Measurements from ENCODE around the gene KIF9.
"Not testable (repeated sequence)": the region's sequence is repeated elsewhere in the genome, so short reads cannot be mapped to it uniquely, and the experiment has no call there.

Gene KIF9

GRCh38 chr3:47282424-47283192 lies at the start of gene KIF9, which contains the start of gene KLHL18:
Gene KIF9 (minus strand): TSS chr3:47282799. CDS start chr3:47277374, 5,425 bp downstream.
Gene KLHL18 (plus strand): TSS chr3:47282944. CDS start chr3:47282966, 22 bp downstream.
- peak; percentile 90 to 94 (median 93) for DNase-seq

GRCh38 chr3:47324278-47324865 lies 41.8 kb upstream of the KIF9 start:
- DNase-seq = peak in 1 of 4 experiments; percentile 13

GRCh38 chr3:47323431-47324277 lies 41.1 kb upstream of the KIF9 start:
- no peak for DNase-seq

- DNase-seq = no peak
These were observed 37.4 kb upstream of the KIF9 start for GRCh38 chr3:47319956-47320355.

GRCh38 chr3:47318916-47319315 lies 36.3 kb upstream of the KIF9 start:
- no peak for DNase-seq

GRCh38 chr3:47316151-47316550 lies 33.6 kb upstream of the KIF9 start:
- DNase-seq = not testable (repeated sequence)

- no peak for DNase-seq
These were observed 32.6 kb upstream of the KIF9 start for GRCh38 chr3:47315069-47315647.

GRCh38 chr3:47314056-47314764 lies 31.6 kb upstream of the KIF9 start:
- no peak for DNase-seq

GRCh38 chr3:47313341-47314055 lies 30.9 kb upstream of the KIF9 start:
- no peak for DNase-seq

- no peak for DNase-seq
These were observed 27.8 kb upstream of the KIF9 start for GRCh38 chr3:47310391-47310790.

- DNase-seq = not testable (repeated sequence)
These were observed 26.6 kb upstream of the KIF9 start for GRCh38 chr3:47309231-47309630.

- no peak for DNase-seq
These were observed 23.4 kb upstream of the KIF9 start for GRCh38 chr3:47306022-47306421.

GRCh38 chr3:47301456-47301855 lies 18.9 kb upstream of the KIF9 start:
- no peak for DNase-seq

GRCh38 chr3:47299381-47300318 lies 17.1 kb upstream of the KIF9 start:
- DNase-seq = no peak

GRCh38 chr3:47298439-47298838 lies 15.8 kb upstream of the KIF9 start:
- no peak for DNase-seq

GRCh38 chr3:47296562-47297302 lies 14.1 kb upstream of the KIF9 start:
- DNase-seq = no peak

- DNase-seq = no peak
These were observed 13.4 kb upstream of the KIF9 start for GRCh38 chr3:47295976-47296375.

- no peak for DNase-seq
These were observed 12.7 kb upstream of the KIF9 start for GRCh38 chr3:47295322-47295721.

GRCh38 chr3:47294392-47294791 lies 11.8 kb upstream of the KIF9 start:
- DNase-seq = no peak

- DNase-seq = no peak
These were observed 11.2 kb upstream of the KIF9 start for GRCh38 chr3:47293822-47294221.

Measured in activated naive CD4-positive, alpha-beta T cell (primary cell).